ENCODE measurements around the gene SCN1A.

GRCh38 chr2:166060191-166060590, 67.6 kb downstream of the SCN1A start:
- TF ChIP-seq CTCF (IDR thresholded peaks at IDR 0.05) (no peak), POLR2A (IDR thresholded peaks at IDR 0.05) (no peak), EP300 (IDR thresholded peaks at IDR 0.05) (no peak)

All from tibial nerve (tissue), 4 donors.